ENCODE results near the gene EFCAB7.

DNA sequence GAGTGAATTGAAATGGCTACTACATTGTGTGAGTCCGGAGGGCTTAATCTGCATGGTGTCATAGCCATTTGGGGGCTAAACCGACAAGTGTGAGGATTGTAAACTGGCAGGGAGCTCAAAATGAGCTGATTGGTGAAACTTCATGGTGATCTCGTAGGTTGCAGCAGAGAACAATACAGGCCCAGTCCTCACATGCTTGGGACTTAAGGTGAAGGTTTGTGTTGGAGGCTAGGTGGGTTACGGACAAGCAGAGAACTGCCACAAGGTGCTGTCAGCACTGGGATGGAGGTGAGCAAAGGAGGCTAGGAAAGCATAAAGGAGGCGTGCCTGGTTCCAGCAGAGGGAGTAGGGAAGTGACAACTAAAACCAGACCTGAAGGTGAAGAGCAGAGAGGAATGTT, 79.3 kb downstream of the EFCAB7 start:
- TF ChIP-seq, protein P1, sequence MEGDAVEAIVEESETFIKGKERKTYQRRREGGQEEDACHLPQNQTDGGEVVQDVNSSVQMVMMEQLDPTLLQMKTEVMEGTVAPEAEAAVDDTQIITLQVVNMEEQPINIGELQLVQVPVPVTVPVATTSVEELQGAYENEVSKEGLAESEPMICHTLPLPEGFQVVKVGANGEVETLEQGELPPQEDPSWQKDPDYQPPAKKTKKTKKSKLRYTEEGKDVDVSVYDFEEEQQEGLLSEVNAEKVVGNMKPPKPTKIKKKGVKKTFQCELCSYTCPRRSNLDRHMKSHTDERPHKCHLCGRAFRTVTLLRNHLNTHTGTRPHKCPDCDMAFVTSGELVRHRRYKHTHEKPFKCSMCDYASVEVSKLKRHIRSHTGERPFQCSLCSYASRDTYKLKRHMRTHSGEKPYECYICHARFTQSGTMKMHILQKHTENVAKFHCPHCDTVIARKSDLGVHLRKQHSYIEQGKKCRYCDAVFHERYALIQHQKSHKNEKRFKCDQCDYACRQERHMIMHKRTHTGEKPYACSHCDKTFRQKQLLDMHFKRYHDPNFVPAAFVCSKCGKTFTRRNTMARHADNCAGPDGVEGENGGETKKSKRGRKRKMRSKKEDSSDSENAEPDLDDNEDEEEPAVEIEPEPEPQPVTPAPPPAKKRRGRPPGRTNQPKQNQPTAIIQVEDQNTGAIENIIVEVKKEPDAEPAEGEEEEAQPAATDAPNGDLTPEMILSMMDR (IDR thresholded peaks at IDR 0.05), result no peak
- no peak for TF ChIP-seq POLR2A (IDR thresholded peaks at IDR 0.05)

Measured in breast epithelium (tissue), 3 donors.